BLaER1 (cell line): ENCODE results near the gene PALM.
A peak's percentile ranks its signal among the peaks of the same experiment; 100 is the strongest.

Source experiments
- H3K27ac ChIP-seq: shearing (Covaris generic); formaldehyde crosslinking; 2 replicates; pipeline ENCODE4 v1.8.1; 2022
- H3K27me3 ChIP-seq: shearing (Covaris generic); formaldehyde crosslinking; 2 replicates; pipeline ENCODE4 v1.8.1; 2022
- H3K36me3 ChIP-seq: shearing (Covaris generic); formaldehyde crosslinking; 2 replicates; pipeline ENCODE4 v1.8.1; 2022
- H3K4me1 ChIP-seq: shearing (Covaris generic); formaldehyde crosslinking; 2 replicates; pipeline ENCODE4 v1.8.1; 2022
- H3K4me2 ChIP-seq: shearing (Covaris generic); formaldehyde crosslinking; 2 replicates; pipeline ENCODE4 v1.8.1; 2022
- H3K4me3 ChIP-seq: shearing (Covaris generic); formaldehyde crosslinking; 2 replicates; pipeline ENCODE4 v1.8.1; 2022
- H3K9ac ChIP-seq: shearing (Covaris generic); formaldehyde crosslinking; 2 replicates; pipeline ENCODE4 v1.8.1; 2022
- H3K9me3 ChIP-seq: shearing (Covaris generic); formaldehyde crosslinking; 2 replicates; pipeline ENCODE4 v1.8.1; 2022
- H4K20me1 ChIP-seq: shearing (Covaris generic); formaldehyde crosslinking; 2 replicates; pipeline ENCODE4 v1.8.1; 2022
- Cebpa-rat ChIP-seq: shearing (Covaris generic); IDR thresholded peaks from 2 replicates; pipeline ENCODE4 v1.8.1; 2022

Gene PALM

DNA sequence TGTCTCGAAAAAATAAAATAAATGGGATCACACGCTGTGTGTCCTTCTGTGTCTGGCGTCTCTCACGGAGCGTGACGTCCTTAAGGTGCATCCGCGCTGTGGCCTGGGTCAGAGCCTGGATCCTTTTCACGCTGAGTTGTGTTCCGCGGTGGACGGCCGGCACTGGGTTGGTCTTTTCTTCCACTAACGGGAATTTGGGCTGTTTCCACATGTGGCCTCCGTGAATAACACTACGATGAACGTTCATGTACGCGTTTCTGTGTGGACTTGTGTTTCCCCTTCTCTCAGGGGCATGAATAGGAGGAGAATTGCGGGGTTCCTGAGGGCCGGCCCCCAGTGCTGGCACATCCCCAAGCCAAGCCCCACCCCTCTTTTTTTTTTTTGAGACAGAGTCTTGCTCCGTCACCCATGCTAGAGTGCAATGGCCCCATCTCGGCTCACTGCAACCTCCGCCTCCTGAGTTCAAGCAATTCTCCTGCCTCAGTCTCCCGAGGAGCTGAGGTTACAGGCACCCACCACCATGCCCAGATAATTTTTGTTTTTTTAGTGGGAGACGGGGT, 82.4 kb downstream of the PALM start:
- Histone ChIP-seq H4K20me1 (no peaks in the 10 kb centered on the region), H3K36me3 (no peaks in the 10 kb centered on the region), H3K4me1 (peaks cover 36% of the 10 kb centered on the region), H3K4me3 (no peak overlapping the region), H3K27me3 (no peaks in the 10 kb centered on the region), H3K4me2 (peak overlapping the region; percentile 55), H3K9ac (no peak overlapping the region), H3K27ac (no peak overlapping the region; the same call in 1 of the 2 replicates), H3K9me3 (no peaks in the 10 kb centered on the region)
- TF ChIP-seq Cebpa-rat, result no peak

DNA sequence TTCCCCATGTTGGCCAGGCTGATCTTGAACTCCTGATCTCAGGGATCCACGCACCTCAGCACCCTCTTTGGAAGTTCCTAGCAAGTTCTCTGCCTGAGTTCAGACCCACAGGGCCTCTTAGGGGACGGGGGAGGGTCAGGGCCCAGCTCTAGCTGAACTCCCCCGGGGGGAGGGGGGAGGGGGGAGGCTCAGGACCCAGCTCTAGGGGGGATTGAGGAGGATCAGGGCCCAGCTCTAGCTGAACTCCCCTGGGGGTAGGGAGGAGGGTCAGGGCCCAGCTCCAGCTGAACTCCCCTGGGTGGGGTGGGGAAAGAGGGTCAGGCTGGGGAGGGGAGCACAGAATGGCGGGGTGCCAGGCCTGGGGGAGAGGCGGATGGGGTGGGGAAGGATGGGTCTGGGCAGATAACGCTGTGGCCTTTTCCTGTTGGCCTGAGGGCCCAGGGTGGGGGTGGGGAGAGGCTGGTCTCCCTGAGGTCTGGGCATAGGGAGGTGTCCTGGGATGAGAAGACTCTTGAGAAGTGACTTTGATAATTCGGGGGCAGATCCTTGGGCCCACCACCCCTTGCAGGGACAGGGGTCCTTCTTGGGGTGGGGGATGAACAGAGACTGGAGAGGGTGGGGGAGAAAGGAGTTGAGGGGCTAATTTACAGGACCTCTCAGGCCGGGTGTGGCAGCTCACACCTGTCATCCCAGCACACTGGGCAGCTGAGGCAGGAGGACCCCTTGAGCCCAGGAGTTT, 83.0 kb downstream of the PALM start:
- H3K4me3 ChIP-seq, result no peak overlapping the region
- H3K9ac ChIP-seq, result no peak overlapping the region

DNA sequence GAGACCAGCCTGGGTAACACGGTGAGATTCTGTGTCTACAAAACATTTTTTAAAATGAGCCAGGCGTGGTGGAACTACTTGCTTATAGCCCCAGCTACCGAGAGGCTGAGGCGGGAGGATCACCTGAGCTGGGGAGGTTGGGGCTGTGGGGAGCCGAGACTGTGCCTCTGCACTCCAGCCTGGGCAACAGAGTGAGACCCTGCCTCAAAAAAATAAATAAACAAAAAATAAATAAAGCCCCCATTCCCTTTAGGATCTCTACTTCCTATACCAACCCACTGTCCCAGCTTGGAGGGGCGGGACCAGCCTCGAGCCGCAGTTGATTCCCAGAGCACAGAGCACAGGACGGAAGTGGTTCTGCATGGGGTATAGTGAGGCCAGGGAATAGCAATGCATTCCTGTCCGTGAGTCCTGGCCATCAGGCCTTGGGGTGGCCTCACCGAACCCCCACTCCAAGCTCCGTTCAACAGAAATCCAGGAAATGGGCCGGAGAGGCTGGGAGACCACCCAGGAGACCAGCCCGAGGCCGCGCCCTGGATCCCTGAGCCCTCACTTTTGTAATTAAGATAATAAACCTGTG, 83.7 kb downstream of the PALM start:
- Histone ChIP-seq H3K9me3 (no peaks in the 10 kb centered on the region), H3K4me3 (no peak overlapping the region), H3K9ac (no peak overlapping the region), H3K36me3 (no peaks in the 10 kb centered on the region), H3K27ac (no peak overlapping the region), H4K20me1 (no peaks in the 10 kb centered on the region), H3K27me3 (no peaks in the 10 kb centered on the region), H3K4me2 (no peak overlapping the region), H3K4me1 (peaks cover 41% of the 10 kb centered on the region)
- TF ChIP-seq Cebpa-rat, result no peak

More for the DNA sequence above, 83.0 kb downstream of the PALM start:
- Histone ChIP-seq H3K4me2 (peak overlapping the region; percentile 55), H3K4me1 (peaks cover 41% of the 10 kb centered on the region), H3K9me3 (no peaks in the 10 kb centered on the region), H3K27me3 (no peaks in the 10 kb centered on the region), H3K36me3 (no peaks in the 10 kb centered on the region), H4K20me1 (no peaks in the 10 kb centered on the region), H3K27ac (no peak overlapping the region; the same call in 1 of the 2 replicates)
- no peak for TF ChIP-seq Cebpa-rat

DNA sequence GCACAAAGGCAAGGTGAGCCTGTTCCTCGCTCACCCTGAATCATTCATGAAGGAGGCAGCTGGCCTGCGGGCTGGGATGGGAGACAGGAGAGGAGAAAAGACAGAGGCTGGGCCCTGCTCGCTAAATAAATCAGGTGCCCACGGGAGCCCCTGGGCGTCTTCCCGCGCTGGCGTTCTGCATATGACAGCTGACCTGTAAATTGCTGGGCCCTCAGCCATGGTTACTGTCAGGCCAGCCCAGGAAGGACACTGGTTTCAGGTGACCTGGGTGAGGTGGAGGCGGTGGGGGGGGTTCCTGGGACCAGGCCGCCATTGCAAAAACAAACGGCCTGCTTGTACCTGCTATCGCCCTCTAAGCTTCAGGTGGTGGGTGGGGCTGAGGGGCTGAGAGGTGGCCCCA, 85.1 kb downstream of the PALM start:
- Histone ChIP-seq H3K9ac (no peak overlapping the region), H3K27ac (no peak overlapping the region), H3K9me3 (no peaks in the 10 kb centered on the region), H3K4me3 (no peak overlapping the region), H4K20me1 (peaks cover 12% of the 10 kb centered on the region), H3K36me3 (peaks cover 8% of the 10 kb centered on the region), H3K4me1 (peaks cover 38% of the 10 kb centered on the region), H3K27me3 (no peaks in the 10 kb centered on the region), H3K4me2 (no peak overlapping the region)
- TF ChIP-seq Cebpa-rat, result no peak

DNA sequence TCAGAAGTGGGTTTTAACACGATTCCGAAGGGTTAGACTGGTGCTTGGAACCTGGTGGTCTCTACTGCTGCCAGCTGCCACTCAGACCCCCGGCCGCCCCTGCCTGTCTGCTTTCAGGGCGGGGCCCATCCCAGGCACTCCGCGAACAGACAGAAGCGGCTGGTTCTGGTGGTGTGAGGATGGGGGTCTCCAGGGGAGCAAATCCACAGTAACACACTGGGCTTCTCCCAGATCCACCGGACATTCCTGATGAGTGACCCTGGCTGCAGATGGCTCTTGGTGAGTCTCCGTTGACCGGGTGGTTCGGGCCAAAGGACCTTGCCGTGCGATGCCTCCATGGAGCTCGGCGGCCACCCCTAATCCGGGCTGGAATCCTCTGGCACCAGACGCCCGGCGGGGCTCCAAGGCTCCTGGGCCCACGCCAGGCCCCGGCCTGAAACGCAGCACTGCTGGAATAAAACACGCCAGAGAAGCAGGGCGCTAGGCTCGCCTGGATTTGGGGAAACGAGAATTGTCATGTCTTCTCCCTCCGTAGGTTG, 86.4 kb downstream of the PALM start:
- H3K9me3 ChIP-seq, result no peaks in the 10 kb centered on the region
- H3K4me1 ChIP-seq, result peaks cover 40% of the 10 kb centered on the region
- no peak overlapping the region for H3K4me2 ChIP-seq
- H3K27ac ChIP-seq, result no peak overlapping the region
- no peaks in the 10 kb centered on the region for H3K27me3 ChIP-seq
- H3K9ac ChIP-seq, result no peak overlapping the region
- H3K4me3 ChIP-seq, result no peak overlapping the region
- H4K20me1 ChIP-seq, result peaks cover 25% of the 10 kb centered on the region
- peaks cover 21% of the 10 kb centered on the region for H3K36me3 ChIP-seq
- TF ChIP-seq Cebpa-rat, result no peak

DNA sequence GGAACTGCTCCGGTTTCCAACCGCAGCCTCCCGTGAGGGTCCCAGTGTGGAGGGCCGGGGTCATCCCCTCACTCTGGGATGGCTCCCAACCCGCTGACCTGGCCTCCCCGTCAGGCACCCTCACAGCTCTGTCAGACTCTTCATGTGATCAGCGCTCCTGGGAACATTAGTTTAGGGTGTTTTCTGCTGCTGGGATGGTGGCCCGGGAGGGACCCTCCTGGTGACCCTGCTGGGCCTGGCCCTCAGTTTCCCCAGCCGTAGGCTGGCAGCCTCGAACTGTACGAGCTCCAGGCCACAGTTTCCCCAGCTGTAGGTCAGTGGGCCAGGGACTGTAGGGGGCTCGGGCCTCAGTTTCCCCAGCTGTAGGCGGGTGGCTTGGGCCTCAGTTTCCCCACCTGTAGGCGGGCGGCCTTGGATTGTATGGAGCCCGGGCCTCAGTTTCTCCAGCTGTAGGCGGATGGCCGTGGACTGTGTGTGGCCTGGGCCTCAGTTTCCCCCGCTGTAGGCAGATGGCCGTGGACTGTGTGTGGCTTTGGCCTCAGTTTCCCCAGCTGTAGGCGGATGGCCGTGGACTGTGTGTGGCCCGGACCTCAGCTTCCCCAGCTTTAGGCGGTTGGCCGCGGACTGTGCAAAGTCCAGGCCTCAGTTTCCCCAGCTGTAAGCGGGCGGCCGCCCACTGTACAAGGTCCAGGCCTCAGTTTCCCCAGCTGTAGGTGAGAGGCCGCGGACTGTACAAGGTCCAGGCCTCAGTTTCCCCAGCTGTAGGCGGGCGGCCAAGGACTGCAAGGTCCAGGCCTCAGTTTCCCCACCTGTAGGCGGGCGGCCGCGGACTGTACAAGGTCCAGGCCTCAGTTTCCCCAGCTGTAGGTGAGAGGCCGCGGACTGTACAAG, 87.2 kb downstream of the PALM start:
- Histone ChIP-seq H3K4me1 (peaks cover 45% of the 10 kb centered on the region), H4K20me1 (peaks cover 33% of the 10 kb centered on the region), H3K9ac (peak overlapping the region; percentile 85; the same call in 1 of the 2 replicates), H3K36me3 (peaks cover 29% of the 10 kb centered on the region), H3K4me2 (peak overlapping the region; percentile 92), H3K9me3 (no peaks in the 10 kb centered on the region), H3K27ac (peak overlapping the region; percentile 83), H3K27me3 (no peaks in the 10 kb centered on the region), H3K4me3 (peak overlapping the region; percentile 75)
- TF ChIP-seq Cebpa-rat, result no peak

DNA sequence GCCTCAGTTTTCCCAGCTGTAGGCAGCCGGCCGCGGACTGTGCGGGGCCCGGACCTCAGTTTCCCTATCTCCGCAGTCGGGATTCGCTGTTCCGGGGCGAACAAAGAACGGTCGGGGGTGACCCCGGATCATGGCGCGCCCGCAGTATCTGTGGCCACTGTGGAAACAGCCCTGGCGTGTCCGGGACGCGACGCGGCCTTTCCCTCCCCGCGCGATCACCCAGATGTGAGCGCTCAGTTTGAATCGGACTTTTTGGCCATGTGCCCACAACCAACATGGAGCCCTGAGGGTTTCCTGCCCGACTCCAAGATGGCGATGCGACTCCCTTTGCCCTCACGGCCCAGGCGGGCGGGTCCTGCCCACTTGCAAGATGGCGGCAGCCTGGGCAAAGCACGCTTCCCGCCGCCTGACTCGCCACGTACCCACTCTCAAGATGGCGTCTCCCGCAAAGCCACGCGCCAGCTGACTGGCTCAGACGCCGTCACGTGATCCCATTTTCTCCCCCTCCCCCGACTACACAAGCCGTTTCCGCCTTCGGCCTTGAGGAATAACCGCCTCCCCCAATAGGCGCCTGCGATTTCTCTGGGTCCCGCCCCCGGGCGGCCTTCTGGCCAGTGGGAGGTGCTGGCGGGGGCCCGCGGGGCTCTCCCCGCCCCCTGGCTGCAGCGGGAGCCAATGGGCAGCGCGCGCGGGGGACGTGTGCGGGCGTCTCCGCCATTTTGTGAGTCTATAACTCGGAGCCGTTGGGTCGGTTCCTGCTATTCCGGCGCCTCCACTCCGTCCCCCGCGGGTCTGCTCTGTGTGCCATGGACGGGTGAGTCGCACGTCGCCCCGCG, 88.2 kb downstream of the PALM start, which contains the start of gene PTBP1:
Gene PTBP1, plus strand, starts transcription at position 761 of the 836 bp plus-strand sequence. Its CDS starts 46 bp downstream, at position 807.
- H3K27ac ChIP-seq, result peak within 1 kb of the TSS; percentile 98
- H3K27me3 ChIP-seq, result no peaks in the 10 kb centered on the region
- peak within 1 kb of the TSS; percentile 100 for H3K4me2 ChIP-seq
- peaks cover 43% of the 10 kb centered on the region for H4K20me1 ChIP-seq
- H3K4me3 ChIP-seq, result peak within 1 kb of the TSS; percentile 92
- H3K36me3 ChIP-seq, result peaks cover 39% of the 10 kb centered on the region
- no peak for TF ChIP-seq Cebpa-rat
- H3K9me3 ChIP-seq, result no peaks in the 10 kb centered on the region
- peaks cover 45% of the 10 kb centered on the region for H3K4me1 ChIP-seq
- peak within 1 kb of the TSS; percentile 94 for H3K9ac ChIP-seq
